Amniotic epithelial cell (primary cell): Measurements from ENCODE around the gene ZFYVE21.
A peak's percentile ranks its signal among the peaks of the same experiment; 100 is the strongest.

ENCODE experiments used
- DNase-seq: peaks from one replicate; pipeline ENCODE4 v3.0.0-alpha.2; 2010; ENCODE audit warnings: low read depth

The ZFYVE21 gene

DNA sequence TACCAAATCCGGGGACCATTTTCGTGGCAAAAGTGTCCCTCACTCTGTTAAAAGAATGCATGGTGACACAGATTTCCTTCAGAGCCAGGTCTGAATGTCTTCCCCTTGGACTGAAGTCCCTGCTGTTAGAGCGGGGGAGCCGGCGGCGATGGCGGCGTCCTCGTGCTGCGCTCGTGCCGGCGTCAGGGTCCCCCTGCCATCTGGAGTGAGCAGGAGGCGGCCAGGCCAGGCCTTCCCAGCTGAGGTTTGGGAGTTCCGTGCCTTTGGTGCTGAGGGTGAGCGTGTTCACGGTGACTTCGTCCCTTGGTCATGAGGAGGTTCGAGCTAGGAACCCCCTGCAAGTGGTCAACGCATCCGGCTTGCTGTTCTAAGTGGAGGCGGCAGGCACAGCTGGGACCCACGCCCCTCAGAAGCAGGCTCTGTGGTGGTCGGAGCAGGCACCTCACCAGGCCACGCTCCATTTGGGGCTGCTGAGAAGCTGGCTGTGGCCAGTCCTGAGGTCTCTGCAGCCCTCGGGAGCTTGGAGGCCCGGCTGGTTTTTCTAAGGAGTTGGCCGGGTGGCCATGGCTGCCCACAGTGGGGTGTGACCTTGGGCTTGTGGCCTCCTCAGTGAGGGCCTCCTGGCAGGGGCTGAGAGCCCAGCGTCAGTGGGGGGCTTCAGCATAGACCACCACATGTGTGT, 9.5 kb downstream of the ZFYVE21 start:
- no peak for DNase-seq

- DNase-seq, result no peak
Observed at GRCh38 chr14:103725739-103726395, 10.3 kb downstream of the ZFYVE21 start.

DNA sequence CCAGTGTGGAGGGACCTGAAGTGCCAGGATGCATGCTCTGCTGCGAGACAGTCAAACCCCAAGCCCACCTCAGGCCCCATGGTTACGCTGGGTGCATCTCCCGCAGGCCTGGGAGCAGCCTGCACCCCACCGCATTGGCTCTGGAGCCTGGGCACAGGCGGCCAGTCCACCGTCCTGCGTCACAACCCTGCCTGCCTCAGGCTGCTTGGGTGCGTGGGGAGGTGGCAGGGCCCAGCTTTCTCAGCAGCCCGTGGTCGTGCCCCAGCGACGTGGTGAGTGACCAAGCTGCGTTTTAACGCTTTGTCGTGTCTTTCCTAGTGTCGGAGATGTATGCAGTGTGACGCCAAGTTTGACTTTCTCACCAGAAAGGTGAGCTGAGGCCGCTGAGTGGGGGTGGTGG, 10.9 kb downstream of the ZFYVE21 start:
- DNase-seq, result no peak

DNA sequence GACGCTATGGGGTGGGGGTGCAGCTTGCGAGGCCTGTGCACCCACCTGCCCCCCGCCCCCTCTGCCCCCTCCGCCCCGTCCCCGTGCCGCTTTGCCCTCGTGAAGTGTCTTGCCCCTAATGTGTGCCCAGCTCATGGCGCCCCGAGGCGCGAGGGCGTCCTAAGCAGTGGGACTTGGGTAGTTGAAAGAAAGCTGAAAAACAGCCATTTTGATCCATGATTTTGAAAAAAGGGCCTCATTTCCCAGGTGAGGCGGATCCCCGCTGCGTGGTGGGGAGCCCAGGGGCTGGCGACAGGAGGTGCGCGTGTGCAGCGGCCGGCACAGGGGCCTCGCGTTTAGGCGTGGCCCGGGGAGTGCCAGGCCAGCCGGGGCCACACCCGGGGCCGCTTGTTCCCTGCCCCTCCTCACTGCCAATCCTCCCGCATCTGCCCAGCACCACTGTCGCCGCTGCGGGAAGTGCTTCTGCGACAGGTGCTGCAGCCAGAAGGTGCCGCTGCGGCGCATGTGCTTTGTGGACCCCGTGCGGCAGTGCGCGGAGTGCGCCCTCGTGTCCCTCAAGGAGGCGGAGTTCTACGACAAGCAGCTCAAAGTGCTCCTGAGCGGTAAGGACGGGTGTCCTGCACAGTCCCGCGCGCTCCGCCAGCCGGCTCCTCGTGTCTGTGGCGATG, 11.8 kb downstream of the ZFYVE21 start:
- DNase-seq, result no peak

- no peak for DNase-seq
Observed at GRCh38 chr14:103728141-103728540, 12.5 kb downstream of the ZFYVE21 start.

- no peak for DNase-seq
Observed at GRCh38 chr14:103728721-103729120, 13.1 kb downstream of the ZFYVE21 start.

DNA sequence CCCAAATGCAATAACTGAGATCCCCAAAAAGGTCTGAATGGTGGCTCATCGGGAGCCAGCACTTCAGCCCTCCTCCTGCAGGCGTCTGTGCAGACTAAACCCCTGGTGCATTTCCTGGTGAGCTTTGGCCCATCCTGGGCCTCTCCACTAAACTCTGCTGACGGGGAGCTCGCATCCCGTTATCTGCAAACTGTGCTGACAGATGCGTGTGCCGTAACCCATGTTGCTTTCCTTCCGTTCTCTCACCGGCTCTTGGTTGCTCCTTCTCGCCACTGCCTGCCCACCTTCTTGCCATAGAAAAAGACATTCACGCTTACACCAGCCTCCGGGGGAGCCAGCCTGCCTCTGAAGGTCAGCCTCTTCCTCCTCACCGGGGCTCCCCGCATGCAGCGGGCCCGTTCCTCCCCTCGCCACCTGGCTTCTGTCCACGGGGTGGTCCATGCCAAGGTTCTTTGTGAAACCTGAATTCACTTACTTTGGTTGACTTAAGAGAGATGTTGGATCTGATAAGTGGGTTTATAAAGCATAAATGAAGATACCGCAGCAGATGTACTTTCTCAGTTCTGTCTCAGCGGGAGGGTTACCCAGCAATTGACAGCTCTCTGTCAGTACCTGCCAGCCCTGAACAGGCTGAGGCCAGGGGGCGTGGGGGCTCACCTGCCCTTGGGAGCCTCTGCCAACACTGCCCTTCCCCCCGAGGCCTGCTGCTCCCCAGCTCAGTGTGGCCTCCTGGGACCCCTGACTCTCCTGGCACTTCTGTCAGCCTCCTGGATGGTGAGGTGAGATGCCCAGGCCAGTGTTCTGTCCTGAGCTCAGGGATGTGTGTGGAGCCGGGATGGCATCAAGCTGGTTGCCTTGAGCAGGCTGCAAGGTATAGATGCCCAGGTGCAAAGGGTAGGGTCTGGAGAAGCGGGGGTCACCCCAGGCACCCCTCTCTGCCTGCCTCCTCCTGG, 14.2 kb downstream of the ZFYVE21 start:
- DNase-seq, result no peak

GRCh38 chr14:103730490-103731035, 15.0 kb downstream of the ZFYVE21 start:
- DNase-seq, result peak; percentile 47

GRCh38 chr14:103731481-103731880, 15.9 kb downstream of the ZFYVE21 start:
- no peak for DNase-seq

DNA sequence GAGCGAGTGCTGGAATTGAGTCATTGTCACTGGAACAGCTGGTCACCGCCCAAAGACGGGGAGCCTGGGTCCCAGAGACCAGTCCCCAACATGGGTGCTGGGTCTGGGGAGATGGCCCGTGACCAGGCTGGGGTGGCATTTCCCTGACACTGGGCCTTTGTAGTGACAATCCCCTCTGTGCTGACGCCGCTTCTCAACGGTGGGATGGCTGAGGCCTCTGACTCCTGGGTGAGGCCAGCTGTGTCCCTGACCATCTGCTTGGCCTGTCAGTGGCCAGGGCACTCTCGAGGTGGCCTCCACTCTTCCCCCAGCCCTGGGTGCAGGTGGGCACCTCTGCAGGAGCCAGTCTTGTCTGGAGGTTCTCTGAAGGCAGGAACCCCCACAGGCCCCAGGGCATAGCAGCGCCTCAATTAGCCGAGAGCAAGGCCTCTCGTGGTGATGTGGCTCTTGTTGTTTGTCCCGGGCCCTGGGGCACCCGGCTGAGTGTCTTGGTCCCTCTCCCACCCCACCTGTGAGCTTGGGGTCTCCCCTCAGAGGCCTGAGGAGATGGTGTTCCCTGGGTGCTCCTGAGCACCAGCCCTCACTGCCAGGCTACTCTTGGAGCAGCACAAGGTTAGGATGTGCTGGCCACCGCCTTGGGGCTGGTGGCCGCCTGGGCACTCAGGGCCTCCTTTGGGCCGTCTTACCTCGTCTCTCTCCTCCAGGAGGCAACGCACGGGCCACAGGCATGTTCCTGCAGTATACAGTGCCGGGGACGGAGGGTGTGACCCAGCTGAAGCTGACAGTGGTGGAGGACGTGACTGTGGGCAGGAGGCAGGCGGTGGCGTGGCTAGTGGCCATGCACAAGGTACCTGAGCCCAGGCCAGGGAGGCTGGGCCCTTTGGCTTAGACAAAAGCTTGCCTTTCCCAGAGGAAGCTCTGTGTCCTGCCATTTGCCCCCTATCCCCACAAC, 16.6 kb downstream of the ZFYVE21 start:
- no peak for DNase-seq

DNA sequence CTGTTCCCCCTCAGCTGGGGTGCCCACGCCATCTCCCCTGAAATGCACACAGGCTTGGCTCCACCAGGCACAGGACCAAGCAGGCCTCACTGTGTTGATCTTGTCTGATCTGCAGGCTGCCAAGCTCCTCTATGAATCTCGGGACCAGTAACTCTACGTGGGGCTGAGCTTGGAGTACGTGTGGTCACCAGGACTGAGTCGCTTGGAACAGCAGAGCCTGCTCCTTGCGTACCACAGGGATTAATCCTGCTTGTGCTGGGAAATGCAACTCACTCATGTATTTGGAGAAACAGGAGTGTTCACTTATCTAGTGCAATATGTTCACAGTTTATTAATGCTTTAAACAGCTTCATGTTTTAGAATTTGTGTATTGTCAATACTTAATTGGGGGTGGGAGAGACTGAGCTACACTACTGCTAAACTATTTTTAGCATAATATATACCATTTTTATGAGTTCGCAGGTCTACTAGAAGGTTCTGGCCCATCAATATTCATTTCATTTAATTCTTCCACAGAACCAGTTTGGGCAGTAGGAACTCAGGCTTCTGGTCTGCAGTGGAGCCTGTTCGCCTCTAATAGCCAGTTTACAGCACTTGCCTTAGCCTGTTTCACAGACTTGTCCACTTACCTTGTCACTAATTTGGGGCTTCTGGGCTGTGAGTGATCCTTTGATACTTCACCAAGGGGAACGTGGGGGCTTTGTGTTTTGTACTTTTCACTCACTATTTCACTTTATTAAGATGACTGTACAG, 17.4 kb downstream of the ZFYVE21 start:
- peak; percentile 46 for DNase-seq

- peak; percentile 59 for DNase-seq
Observed at GRCh38 chr14:103733651-103734050, 18.0 kb downstream of the ZFYVE21 start.

GRCh38 chr14:103734081-103734888, 18.7 kb downstream of the ZFYVE21 start:
- no peak for DNase-seq

DNA sequence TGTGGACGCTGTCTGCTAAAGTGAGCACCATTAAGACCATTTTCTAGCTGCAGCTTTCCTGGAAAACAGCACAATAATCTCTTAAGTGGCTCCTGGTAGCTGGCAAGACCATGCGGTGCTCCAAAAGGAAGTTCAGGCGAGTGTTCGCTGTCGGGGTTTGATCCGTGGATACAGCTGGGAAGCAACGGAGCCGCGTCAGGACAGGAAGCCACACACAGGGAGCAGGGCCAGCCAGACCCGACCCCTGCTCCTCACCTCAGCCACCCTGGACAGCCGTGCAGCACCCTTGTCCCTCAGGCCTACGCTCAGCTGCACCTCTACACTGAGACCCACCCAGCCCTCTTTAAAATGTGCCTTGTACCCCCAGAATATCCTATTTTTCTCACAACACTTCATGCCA, 19.4 kb downstream of the ZFYVE21 start:
- DNase-seq, result no peak

GRCh38 chr14:103735439-103735814, 19.8 kb downstream of the ZFYVE21 start:
- no peak for DNase-seq

DNA sequence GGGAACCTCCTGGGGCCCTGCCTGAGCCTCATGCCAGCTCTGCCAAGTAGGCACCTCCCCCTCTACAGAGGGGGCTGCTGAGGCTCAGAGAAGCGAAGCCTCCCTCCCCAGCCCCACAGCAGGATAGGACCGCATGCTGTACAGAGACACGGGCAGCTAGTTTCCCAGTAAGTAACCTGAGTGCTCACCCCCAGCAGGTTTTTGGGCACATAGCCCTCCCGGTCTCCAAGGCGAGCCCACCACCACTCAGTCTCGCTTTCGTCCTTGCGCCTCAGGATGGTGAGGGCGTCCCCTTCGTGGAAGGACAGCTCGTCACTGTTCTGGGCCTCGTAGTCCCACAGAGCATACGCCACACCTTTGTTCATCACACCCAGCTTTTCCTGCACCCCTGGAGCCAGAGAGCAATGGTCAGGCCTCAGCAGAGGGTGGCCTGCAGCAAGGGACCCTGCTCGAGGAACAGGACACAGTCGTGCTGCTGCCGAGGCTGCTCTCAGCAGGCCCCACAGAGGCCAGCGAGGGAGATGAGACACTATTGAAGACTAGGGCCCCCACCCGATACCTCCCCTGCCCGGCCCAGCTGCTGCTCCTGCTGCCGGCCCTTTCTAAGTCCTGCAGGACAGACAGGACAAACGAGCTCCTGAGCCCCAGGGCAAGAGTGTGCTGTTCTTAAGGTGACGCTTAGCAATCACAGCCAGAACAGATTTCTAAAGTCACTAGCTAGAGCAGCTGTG, 20.4 kb downstream of the ZFYVE21 start:
- DNase-seq, result no peak

DNA sequence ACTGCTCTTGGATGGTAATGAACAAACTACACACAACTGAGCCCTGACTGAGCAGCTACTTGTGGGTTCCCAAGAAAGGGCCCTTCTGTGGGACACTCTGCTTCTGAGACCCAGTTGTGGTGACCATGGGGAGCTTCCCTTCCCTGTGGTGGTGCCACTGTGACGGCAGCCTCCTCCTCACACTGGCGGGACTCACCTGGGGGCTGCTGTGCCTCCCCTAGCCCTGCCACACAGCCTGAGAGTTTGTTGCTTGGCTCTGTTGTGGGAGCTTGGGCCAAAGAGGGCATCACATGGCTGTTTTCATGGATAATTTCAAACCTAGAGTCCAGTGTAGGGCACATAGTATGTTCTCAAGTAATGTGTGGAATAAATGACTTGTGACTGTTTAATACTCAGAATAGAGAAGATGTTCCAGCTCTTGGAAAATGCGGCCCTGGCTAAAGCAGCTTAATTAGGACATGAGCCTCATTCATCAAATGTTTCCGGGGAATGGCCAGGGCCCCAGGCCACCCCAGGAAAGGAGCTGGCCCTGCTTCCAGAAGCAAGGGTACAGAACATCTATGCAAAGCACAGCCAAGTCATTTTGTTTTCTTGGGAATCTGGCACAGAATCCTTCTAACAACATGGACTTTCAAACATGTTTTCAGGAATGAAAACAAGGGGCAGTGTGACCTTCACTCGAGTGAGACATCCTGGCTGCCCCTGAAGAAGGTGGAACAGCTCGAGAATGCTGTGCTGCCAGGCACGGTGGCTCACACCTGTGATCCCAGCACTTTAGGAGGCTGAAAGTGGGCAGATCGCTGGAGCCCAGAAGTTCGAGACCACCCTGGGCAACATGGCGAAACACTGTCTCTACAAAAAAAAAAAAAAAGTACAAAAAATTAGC, 21.2 kb downstream of the ZFYVE21 start:
- no peak for DNase-seq
